HAP-1 (cell line): Measurements from ENCODE around the gene JAZF1.
A peak's percentile ranks its signal among the peaks of the same experiment; 100 is the strongest.

Experiments used
- DNase-seq, 2 experiments: peaks; one replicate each; pipeline ENCODE4 v3.0.0-alpha.2; 2016 to 2020; ENCODE audit warnings: low spot score in 2 of 2
- H3K27me3 ChIP-seq: fragments of 250-450 bp; sonication (Bioruptor Pico); 2 replicates; pipeline ENCODE4 v1.5.1; 2020; ENCODE audit warnings: low read depth, mild to moderate bottlenecking, moderate library complexity
- H3K36me3 ChIP-seq: fragments of 250-450 bp; sonication (Bioruptor Pico); replicated peaks from 2 replicates; pipeline ENCODE4 v1.5.1; 2020; ENCODE audit warnings: mild to moderate bottlenecking
- H3K4me1 ChIP-seq: fragments of 250-450 bp; sonication (Bioruptor Pico); 2 replicates; pipeline ENCODE4 v1.5.1; 2020; ENCODE audit warnings: mild to moderate bottlenecking
- H3K4me3 ChIP-seq: fragments of 250-450 bp; sonication (Bioruptor Pico); 2 replicates; pipeline ENCODE4 v1.5.1; 2020; ENCODE audit warnings: mild to moderate bottlenecking, moderate library complexity
- H3K9me3 ChIP-seq: fragments of 250-450 bp; sonication (Bioruptor Pico); 2 replicates; pipeline ENCODE4 v1.5.1; 2020; ENCODE audit warnings: mild to moderate bottlenecking, moderate library complexity
- in situ Hi-C: fragments of 300-500 bp; cut with MboI; formaldehyde crosslinking; loops from 3 replicates; pipeline ENCODE4 v1.14.3; 2020; ENCODE audit warnings: low sequenced_read_pairs, inconsistent platforms, mixed read lengths

JAZF1 gene

GRCh38 chr7:27992097-27992496 lies 188.5 kb downstream of the JAZF1 start:
- in situ Hi-C loops: no loop called here

GRCh38 chr7:27991006-27991528 lies 189.5 kb downstream of the JAZF1 start:
- Histone ChIP-seq H3K9me3 (no peaks in the 10 kb centered on the region), H3K4me3 (no peak overlapping the region), H3K4me1 (peaks cover 45% of the 10 kb centered on the region), H3K27me3 (no peaks in the 10 kb centered on the region), H3K36me3 (no peaks in the 10 kb centered on the region)
- in situ Hi-C loops: no loop called here
- no peak for DNase-seq

More at GRCh38 chr7:27992097-27992496, 188.5 kb downstream of the JAZF1 start:
- Histone ChIP-seq H3K9me3 (no peaks in the 10 kb centered on the region), H3K4me3 (no peak overlapping the region), H3K36me3 (no peaks in the 10 kb centered on the region), H3K27me3 (no peaks in the 10 kb centered on the region), H3K4me1 (peaks cover 45% of the 10 kb centered on the region)
- peak in 1 of 2 experiments; percentile 65 for DNase-seq

- H3K27me3 ChIP-seq: no peaks in the 10 kb centered on the region
- no peaks in the 10 kb centered on the region for H3K36me3 ChIP-seq
- in situ Hi-C loops: no loop called here
- DNase-seq: no peak
- H3K9me3 ChIP-seq: no peaks in the 10 kb centered on the region
- H3K4me1 ChIP-seq: no peaks in the 10 kb centered on the region
- H3K4me3 ChIP-seq: no peak overlapping the region
These were observed 204.1 kb downstream of the JAZF1 start for GRCh38 chr7:27976531-27976930.

- Histone ChIP-seq H3K4me3 (no peak overlapping the region), H3K4me1 (no peaks in the 10 kb centered on the region), H3K27me3 (no peaks in the 10 kb centered on the region), H3K36me3 (no peaks in the 10 kb centered on the region), H3K9me3 (no peaks in the 10 kb centered on the region)
- no peak for DNase-seq
- in situ Hi-C loops: no loop called here
These were observed 207.0 kb downstream of the JAZF1 start for GRCh38 chr7:27973625-27974024.

- DNase-seq: no peak
- Histone ChIP-seq H3K4me1 (no peaks in the 10 kb centered on the region), H3K27me3 (no peaks in the 10 kb centered on the region), H3K36me3 (no peaks in the 10 kb centered on the region), H3K9me3 (no peaks in the 10 kb centered on the region), H3K4me3 (no peak overlapping the region)
- in situ Hi-C loops: no loop called here
These were observed 208.3 kb downstream of the JAZF1 start for GRCh38 chr7:27972276-27972675.

GRCh38 chr7:27971171-27971812 lies 209.3 kb downstream of the JAZF1 start:
- Histone ChIP-seq H3K36me3 (no peaks in the 10 kb centered on the region), H3K9me3 (no peaks in the 10 kb centered on the region), H3K4me1 (no peaks in the 10 kb centered on the region), H3K4me3 (no peak overlapping the region), H3K27me3 (no peaks in the 10 kb centered on the region)
- in situ Hi-C loops: no loop called here
- no peak for DNase-seq

- H3K4me1 ChIP-seq: no peaks in the 10 kb centered on the region
- no peaks in the 10 kb centered on the region for H3K9me3 ChIP-seq
- no peaks in the 10 kb centered on the region for H3K27me3 ChIP-seq
- in situ Hi-C loops: no loop called here
- H3K36me3 ChIP-seq: no peaks in the 10 kb centered on the region
- no peak for DNase-seq
- no peak overlapping the region for H3K4me3 ChIP-seq
These were observed 210.2 kb downstream of the JAZF1 start for GRCh38 chr7:27970350-27970749.

GRCh38 chr7:27969346-27969745 lies 211.2 kb downstream of the JAZF1 start:
- H3K36me3 ChIP-seq: no peaks in the 10 kb centered on the region
- no peak overlapping the region for H3K4me3 ChIP-seq
- no peaks in the 10 kb centered on the region for H3K4me1 ChIP-seq
- no peak for DNase-seq
- in situ Hi-C loops: no loop called here
- no peaks in the 10 kb centered on the region for H3K27me3 ChIP-seq
- H3K9me3 ChIP-seq: no peaks in the 10 kb centered on the region

- H3K4me3 ChIP-seq: no peak overlapping the region
- no peaks in the 10 kb centered on the region for H3K4me1 ChIP-seq
- no peak for DNase-seq
- in situ Hi-C loops: no loop called here
- H3K27me3 ChIP-seq: no peaks in the 10 kb centered on the region
- no peaks in the 10 kb centered on the region for H3K9me3 ChIP-seq
- H3K36me3 ChIP-seq: no peaks in the 10 kb centered on the region
These were observed 213.0 kb downstream of the JAZF1 start for GRCh38 chr7:27967639-27968038.

- no peak for DNase-seq
These were observed 214.3 kb downstream of the JAZF1 start for GRCh38 chr7:27966219-27966780.

GRCh38 chr7:27965650-27966049 lies 214.9 kb downstream of the JAZF1 start:
- H3K27me3 ChIP-seq: no peaks in the 10 kb centered on the region
- no peaks in the 10 kb centered on the region for H3K36me3 ChIP-seq
- no peaks in the 10 kb centered on the region for H3K4me1 ChIP-seq
- H3K9me3 ChIP-seq: no peaks in the 10 kb centered on the region
- no peak for DNase-seq
- in situ Hi-C loops: no loop called here
- no peak overlapping the region for H3K4me3 ChIP-seq

More at GRCh38 chr7:27966219-27966780, 214.3 kb downstream of the JAZF1 start:
- Histone ChIP-seq H3K4me1 (no peaks in the 10 kb centered on the region), H3K9me3 (no peaks in the 10 kb centered on the region), H3K36me3 (no peaks in the 10 kb centered on the region), H3K4me3 (no peak overlapping the region), H3K27me3 (no peaks in the 10 kb centered on the region)
- in situ Hi-C loops: no loop called here

GRCh38 chr7:27964820-27965219 lies 215.8 kb downstream of the JAZF1 start:
- Histone ChIP-seq H3K9me3 (no peaks in the 10 kb centered on the region), H3K27me3 (no peaks in the 10 kb centered on the region), H3K4me1 (no peaks in the 10 kb centered on the region), H3K36me3 (no peaks in the 10 kb centered on the region), H3K4me3 (no peak overlapping the region)
- in situ Hi-C loops: no loop called here
- no peak for DNase-seq

GRCh38 chr7:27963056-27963455 lies 217.5 kb downstream of the JAZF1 start:
- Histone ChIP-seq H3K9me3 (no peaks in the 10 kb centered on the region), H3K36me3 (no peaks in the 10 kb centered on the region), H3K27me3 (no peaks in the 10 kb centered on the region), H3K4me1 (no peaks in the 10 kb centered on the region), H3K4me3 (no peak overlapping the region)
- in situ Hi-C loops: no loop called here
- no peak for DNase-seq

- DNase-seq: no peak
- in situ Hi-C loops: no loop called here
- no peaks in the 10 kb centered on the region for H3K9me3 ChIP-seq
- H3K4me1 ChIP-seq: no peaks in the 10 kb centered on the region
- no peaks in the 10 kb centered on the region for H3K27me3 ChIP-seq
- no peaks in the 10 kb centered on the region for H3K36me3 ChIP-seq
- no peak overlapping the region for H3K4me3 ChIP-seq
These were observed 218.3 kb downstream of the JAZF1 start for GRCh38 chr7:27962273-27962672.
